GM12878 (cell line): ENCODE results near the gene SPG21.

Experiments
- CTCF ChIP-seq, 3 experiments: IDR thresholded peaks in 2 of 3; conservative IDR thresholded peaks in 1 of 3; 2 replicates each; pipeline ENCODE4 v1.5.1; 2011; ENCODE audit warnings: low read depth in 3 of 3, low read length in 3 of 3, mild to moderate bottlenecking in 3 of 3, control low read depth in 2 of 3, moderate library complexity in 2 of 3, inconsistent platforms in 1 of 3, mixed read lengths in 1 of 3; ENCODE audit not compliant: control insufficient read depth in 2 of 3, insufficient read depth in 1 of 3; ENCODE audit errors: extremely low read depth in 1 of 3
- SIN3A ChIP-seq: IDR thresholded peaks from 2 replicates; pipeline ENCODE4 v1.6.1; 2012; ENCODE audit warnings: low read depth, low read length, improper control_type of control experiment
- TAF1 ChIP-seq: IDR thresholded peaks from 2 replicates; pipeline ENCODE4 v1.6.1; 2011; ENCODE audit warnings: mild to moderate bottlenecking, low read depth, low read length, borderline replicate concordance

- no peak for TF ChIP-seq TAF1
- no peak for TF ChIP-seq SIN3A
- TF ChIP-seq CTCF (IDR thresholded peaks at IDR 0.05 in 2 of 3, conservative IDR thresholded peaks at IDR 0.05 in 1 of 3; ENCODE audit: control insufficient read depth in 2 of 3, extremely low read depth in 1 of 3, insufficient read depth in 1 of 3, low read depth in 3 of 3, low read length in 3 of 3) = no peak
Measured at GRCh38 chr15:64959128-64959527, 30.6 kb downstream of the SPG21 start.
